Keratinocyte (primary cell): Measurements from ENCODE around the gene TOX2.

Experiments
- CTCF ChIP-seq, 3 experiments: IDR thresholded peaks in 1 of 3; conservative IDR thresholded peaks in 1 of 3; optimal IDR thresholded peaks in 1 of 3; 2 replicates in 2 of 3; 3 replicates in 1 of 3; pipeline versions ENCODE3 to v1.5.1; 2011; ENCODE audit warnings: low read length in 3 of 3, mild to moderate bottlenecking in 3 of 3, moderate library complexity in 2 of 3, control low read depth in 1 of 3, inconsistent platforms in 1 of 3; ENCODE audit not compliant: insufficient read depth in 2 of 3; ENCODE audit errors: extremely low read depth in 1 of 3
- EZH2 ChIP-seq: IDR thresholded peaks from one replicate; pipeline ENCODE4 v1.6.1; 2012; ENCODE audit warnings: inconsistent platforms, mild to moderate bottlenecking, low read length, moderate library complexity

DNA sequence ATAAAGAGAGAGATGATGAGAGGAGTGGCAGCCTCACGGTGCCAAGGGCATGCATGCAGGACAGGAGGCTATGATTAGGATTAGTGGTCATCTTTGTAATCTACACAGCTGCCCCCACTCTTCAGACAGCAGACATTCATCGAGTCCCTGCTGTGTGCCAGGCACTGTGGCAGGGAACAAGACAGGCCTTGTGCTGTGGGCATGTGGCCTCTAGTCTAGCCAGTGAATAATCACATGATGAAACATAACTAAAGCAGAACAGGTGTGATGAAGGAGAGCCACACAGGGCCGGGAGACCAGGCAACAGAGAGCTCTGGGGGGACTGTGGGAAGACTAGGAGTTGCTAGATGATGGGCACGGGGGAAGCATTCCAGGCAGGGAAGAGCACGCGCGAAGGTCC is 22.2 kb downstream of the TOX2 start:
- TF ChIP-seq CTCF (optimal IDR thresholded peaks at IDR 0.05 in 1 of 3, IDR thresholded peaks at IDR 0.05 in 1 of 3, conservative IDR thresholded peaks at IDR 0.05 in 1 of 3; ENCODE audit: extremely low read depth in 1 of 3, insufficient read depth in 2 of 3, low read length in 3 of 3): no peak
- TF ChIP-seq EZH2: no peak
